22Rv1 (cell line): ENCODE measurements around the gene TNFRSF12A.

Experiments
- H3K27ac ChIP-seq: fragments of 450-650 bp; 2 replicates; pipeline ENCODE4 v1.5.1; 2017
- ZFX ChIP-seq: fragments of 450-650 bp; IDR thresholded peaks from 2 replicates; pipeline ENCODE4 v1.6.1; 2017; ENCODE audit warnings: antibody characterized with exemption, borderline replicate concordance
- TF ChIP-seq, protein P1 (sequence below): fragments of 450-650 bp; IDR thresholded peaks from 2 replicates; pipeline ENCODE4 v1.5.1; 2017; ENCODE audit warnings: mild to moderate bottlenecking

TNFRSF12A gene

DNA sequence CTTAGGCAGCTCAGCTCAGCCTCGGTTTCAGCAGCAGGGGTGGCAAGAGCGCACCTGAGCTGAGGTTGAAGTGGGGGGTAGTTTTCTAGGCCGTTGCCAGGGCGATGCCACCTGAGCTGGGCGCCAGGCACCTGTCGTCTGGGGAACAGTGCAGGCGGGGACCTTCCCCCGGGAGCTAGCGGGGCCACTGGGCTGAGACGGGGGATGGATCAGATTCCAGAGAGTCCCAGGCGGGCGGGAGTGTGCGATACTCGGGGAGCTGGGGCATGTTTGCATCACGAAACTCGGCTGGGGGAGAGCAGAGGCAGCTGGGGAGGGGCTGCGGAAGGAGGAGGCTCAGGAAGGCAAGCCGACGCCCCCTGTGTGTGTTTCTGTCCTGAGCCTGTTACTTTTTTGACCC, 7.9 kb upstream of the TNFRSF12A start:
- no peak overlapping the region for H3K27ac ChIP-seq
- TF ChIP-seq ZFX = no peak
- TF ChIP-seq, protein P1, sequence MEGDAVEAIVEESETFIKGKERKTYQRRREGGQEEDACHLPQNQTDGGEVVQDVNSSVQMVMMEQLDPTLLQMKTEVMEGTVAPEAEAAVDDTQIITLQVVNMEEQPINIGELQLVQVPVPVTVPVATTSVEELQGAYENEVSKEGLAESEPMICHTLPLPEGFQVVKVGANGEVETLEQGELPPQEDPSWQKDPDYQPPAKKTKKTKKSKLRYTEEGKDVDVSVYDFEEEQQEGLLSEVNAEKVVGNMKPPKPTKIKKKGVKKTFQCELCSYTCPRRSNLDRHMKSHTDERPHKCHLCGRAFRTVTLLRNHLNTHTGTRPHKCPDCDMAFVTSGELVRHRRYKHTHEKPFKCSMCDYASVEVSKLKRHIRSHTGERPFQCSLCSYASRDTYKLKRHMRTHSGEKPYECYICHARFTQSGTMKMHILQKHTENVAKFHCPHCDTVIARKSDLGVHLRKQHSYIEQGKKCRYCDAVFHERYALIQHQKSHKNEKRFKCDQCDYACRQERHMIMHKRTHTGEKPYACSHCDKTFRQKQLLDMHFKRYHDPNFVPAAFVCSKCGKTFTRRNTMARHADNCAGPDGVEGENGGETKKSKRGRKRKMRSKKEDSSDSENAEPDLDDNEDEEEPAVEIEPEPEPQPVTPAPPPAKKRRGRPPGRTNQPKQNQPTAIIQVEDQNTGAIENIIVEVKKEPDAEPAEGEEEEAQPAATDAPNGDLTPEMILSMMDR = no peak

DNA sequence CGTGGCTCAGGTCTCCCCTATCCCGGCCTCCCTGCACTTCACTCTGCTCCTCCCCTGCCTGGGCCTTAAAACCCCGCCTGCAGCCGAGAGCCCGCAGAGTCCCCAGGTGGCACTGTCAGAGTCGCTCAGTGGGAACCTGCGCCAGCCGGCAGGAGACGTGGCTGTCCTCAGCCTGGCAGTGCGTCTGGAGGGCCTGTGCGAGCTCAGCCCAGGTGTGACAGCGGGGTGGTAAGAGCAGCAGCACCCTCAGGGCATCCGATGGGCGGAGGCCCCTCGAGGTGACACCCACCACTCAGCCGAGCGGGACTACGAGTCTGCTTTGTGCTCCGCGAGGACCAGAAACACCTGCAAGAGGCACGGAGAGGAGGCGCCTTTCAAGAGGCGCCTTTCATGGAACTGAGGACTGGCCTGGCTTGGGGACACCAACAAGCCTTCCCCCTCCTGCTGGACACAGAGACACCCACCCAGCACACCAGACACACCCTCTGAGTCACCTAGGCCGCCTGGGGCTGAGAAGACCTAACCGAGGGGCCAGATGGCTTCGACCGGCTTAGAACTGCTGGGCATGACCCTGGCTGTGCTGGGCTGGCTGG, 7.2 kb upstream of the TNFRSF12A start, which contains the start of gene CLDN9:
Gene CLDN9 (plus strand): TSS at position 96 of the 593 bp plus-strand sequence. CDS start 440 bp downstream, at position 536.
- TF ChIP-seq, protein P1 = no peak
- TF ChIP-seq ZFX = no peak
- H3K27ac ChIP-seq = no peak within 1 kb of the TSS

DNA sequence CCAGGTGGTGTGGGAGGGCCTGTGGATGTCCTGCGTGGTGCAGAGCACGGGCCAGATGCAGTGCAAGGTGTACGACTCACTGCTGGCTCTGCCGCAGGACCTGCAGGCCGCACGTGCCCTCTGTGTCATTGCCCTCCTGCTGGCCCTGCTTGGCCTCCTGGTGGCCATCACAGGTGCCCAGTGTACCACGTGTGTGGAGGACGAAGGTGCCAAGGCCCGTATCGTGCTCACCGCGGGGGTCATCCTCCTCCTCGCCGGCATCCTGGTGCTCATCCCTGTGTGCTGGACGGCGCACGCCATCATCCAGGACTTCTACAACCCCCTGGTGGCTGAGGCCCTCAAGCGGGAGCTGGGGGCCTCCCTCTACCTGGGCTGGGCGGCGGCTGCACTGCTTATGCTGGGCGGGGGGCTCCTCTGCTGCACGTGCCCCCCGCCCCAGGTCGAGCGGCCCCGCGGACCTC, 6.6 kb upstream of the TNFRSF12A start:
- H3K27ac ChIP-seq = no peak overlapping the region
- TF ChIP-seq ZFX = no peak
- TF ChIP-seq, protein P1 = no peak

DNA sequence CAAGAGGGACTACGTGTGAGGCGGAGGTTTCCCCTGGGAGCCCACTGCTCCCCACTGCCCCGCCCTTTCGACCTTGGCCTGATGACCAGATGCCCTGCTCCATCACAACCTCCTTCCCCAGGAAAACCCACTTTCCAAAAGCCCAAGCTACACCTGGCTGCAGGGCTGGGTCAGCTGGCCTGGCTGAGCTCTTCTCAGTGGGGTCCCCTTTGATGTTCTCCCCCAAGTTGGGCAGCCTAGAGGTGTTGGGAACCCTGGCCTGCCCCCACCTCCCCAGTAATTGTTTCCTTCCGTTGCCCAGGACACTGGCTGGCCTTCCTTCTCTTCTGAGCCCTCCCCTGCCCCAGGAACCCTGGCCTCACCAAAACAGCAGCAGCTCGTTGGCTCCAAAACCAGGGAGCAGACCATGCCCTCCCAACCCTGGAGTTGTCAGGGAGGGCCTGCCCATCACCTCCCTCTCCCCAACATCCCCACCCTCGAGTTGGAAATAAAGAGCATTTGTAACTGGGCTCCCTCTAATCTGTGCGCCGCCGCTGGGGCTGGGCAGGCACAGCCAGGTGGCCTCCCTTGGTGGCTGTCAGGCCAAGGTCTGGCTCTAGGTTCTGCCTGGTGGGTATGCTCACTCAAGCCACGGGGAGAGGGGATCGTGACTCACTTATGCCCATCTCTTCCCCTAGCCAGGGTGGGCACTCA, 6.0 kb upstream of the TNFRSF12A start:
- TF ChIP-seq, protein P1 = no peak
- TF ChIP-seq ZFX = no peak
- no peak overlapping the region for H3K27ac ChIP-seq

DNA sequence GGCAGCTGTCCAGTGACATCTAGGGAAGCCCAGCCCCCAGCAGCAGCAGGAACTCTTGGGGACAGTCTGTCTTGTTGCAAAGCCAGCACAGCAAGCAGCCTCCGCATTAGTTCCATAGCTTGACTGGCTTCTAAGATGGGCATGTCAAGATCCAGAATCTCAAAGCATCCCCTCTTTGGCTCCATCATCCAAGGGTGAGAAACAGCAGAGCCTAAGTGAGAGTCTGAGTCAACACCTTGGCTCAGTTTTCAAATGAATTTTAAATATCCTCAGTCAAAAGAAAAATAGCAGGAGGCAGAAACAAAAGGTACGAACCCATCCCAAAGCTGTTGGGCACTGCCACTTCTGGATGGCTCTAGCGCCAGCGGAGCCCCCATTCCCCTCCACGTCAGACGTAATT, 5.2 kb upstream of the TNFRSF12A start:
- no peak for TF ChIP-seq ZFX
- TF ChIP-seq, protein P1 = no peak
- H3K27ac ChIP-seq = no peak overlapping the region

DNA sequence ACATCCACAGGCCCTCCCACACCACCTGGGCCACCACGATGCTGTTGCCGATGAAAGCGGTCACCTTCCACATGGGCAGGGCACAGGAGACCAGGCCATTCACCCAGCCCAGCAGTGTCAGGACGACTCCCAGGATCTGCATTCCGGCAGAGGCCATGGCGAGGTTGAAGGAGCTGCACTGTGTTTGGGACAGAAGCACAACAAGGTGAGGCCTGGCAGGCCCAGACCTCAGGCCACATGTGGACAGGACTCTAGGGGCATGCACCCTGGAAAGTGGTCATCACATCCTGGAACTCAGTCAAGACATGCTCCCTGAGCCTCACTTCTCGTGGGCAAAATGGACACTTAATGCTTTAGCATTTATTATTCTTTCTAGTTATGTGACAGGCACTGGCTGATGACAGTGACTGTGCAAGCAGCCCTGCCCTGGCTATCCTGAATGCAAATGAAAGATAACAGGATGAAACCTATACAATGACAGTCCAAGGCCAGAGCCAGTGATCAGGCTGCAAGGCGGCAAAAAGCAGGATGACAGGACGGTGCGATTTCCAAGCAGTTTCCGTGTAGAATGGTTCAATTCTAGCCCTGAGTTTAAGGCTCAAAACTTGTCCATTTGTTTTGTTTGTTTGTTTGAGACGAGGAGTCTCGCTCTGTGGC, 4.2 kb upstream of the TNFRSF12A start:
- TF ChIP-seq, protein P1 = no peak
- no peak for TF ChIP-seq ZFX
- no peak overlapping the region for H3K27ac ChIP-seq

DNA sequence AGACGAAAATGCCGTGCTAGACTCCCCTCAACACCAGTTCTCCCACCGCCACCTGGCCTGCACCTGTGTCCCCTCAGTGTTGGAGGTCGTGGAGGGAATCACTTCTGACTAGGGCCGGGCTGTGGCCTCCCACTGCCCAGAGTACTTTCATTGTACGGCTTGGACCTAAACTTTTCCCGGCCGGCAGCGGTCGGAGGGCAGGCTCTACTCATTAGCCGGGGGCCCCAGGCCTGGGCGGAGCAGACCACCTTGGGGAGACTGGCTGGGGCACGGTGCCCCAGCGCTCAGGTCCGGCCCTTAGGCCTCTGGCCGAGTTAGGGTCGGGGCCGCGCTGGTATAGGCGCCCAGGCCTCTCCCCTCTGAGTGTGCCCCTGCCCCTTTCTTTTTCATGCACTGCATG, 2.8 kb upstream of the TNFRSF12A start:
- no peak overlapping the region for H3K27ac ChIP-seq
- TF ChIP-seq, protein P1 = no peak
- no peak for TF ChIP-seq ZFX
